CD4-positive, alpha-beta T cell treated with Interleukin-6 for 4 hours (primary cell): Measurements from ENCODE around the gene HNRNPL.
"Not testable (repeated sequence)": the region's sequence is repeated elsewhere in the genome, so short reads cannot be mapped to it uniquely, and the experiment has no call there.

Experiments used
- DNase-seq: peaks from one replicate; pipeline ENCODE4 v3.0.0-alpha.2; 2020; ENCODE audit warnings: mixed read lengths

Gene HNRNPL

GRCh38 chr19:38843175-38843758, 6.5 kb downstream of the HNRNPL start:
- no peak for DNase-seq

GRCh38 chr19:38842439-38843174, 7.2 kb downstream of the HNRNPL start:
- DNase-seq, result peak; percentile 81

GRCh38 chr19:38841787-38842438, 7.9 kb downstream of the HNRNPL start:
- peak; percentile 80 for DNase-seq

GRCh38 chr19:38841180-38841766, 8.5 kb downstream of the HNRNPL start:
- no peak for DNase-seq

GRCh38 chr19:38840583-38840968, 9.2 kb downstream of the HNRNPL start:
- DNase-seq, result no peak

- no peak for DNase-seq
These were observed 9.8 kb downstream of the HNRNPL start for GRCh38 chr19:38839816-38840582.

- DNase-seq, result no peak
These were observed 10.6 kb downstream of the HNRNPL start for GRCh38 chr19:38838986-38839761.

- peak; percentile 61 for DNase-seq
These were observed 11.4 kb downstream of the HNRNPL start for GRCh38 chr19:38838208-38838985.

- no peak for DNase-seq
These were observed 12.1 kb downstream of the HNRNPL start for GRCh38 chr19:38837656-38838121.

- DNase-seq, result no peak
These were observed 12.7 kb downstream of the HNRNPL start for GRCh38 chr19:38836983-38837626.

- DNase-seq, result no peak
These were observed 13.4 kb downstream of the HNRNPL start for GRCh38 chr19:38836159-38836982.

- no peak for DNase-seq
These were observed 15.2 kb downstream of the HNRNPL start for GRCh38 chr19:38834590-38834989.

GRCh38 chr19:38834104-38834490, 15.7 kb downstream of the HNRNPL start:
- DNase-seq, result no peak

- DNase-seq, result no peak
These were observed 16.7 kb downstream of the HNRNPL start for GRCh38 chr19:38833092-38833425.

- DNase-seq, result peak; percentile 10
These were observed 18.6 kb downstream of the HNRNPL start for GRCh38 chr19:38831142-38831605.

GRCh38 chr19:38830039-38830733, 19.6 kb downstream of the HNRNPL start:
- no peak for DNase-seq

GRCh38 chr19:38829203-38829602, 20.6 kb downstream of the HNRNPL start:
- DNase-seq, result not testable (repeated sequence)

GRCh38 chr19:38826856-38827551, 22.8 kb downstream of the HNRNPL start:
- DNase-seq, result no peak
